H9 (cell line): Measurements from ENCODE around the gene CST6. TPM values are rescaled to one million over a fixed set of nuclear protein-coding genes. Genes with fewer than 3 reads are reported as not detected.

Source experiments
- DNase-seq: peaks from one replicate; pipeline ENCODE4 v3.0.0-alpha.2; 2017
- H2AFZ ChIP-seq: one replicate; pipeline ENCODE4 v1.6.1; 2013; ENCODE audit warnings: mild to moderate bottlenecking, low read length, control low read depth, moderate library complexity
- H2AK5ac ChIP-seq: 2 replicates; pipeline ENCODE4 v1.6.1; 2013; ENCODE audit warnings: low read length, control low read depth, mixed read lengths; ENCODE audit not compliant: insufficient read length
- H2BK120ac ChIP-seq: one replicate; pipeline ENCODE4 v1.6.1; 2013; ENCODE audit warnings: low read depth, mild to moderate bottlenecking, low read length, control low read depth, inconsistent platforms; ENCODE audit not compliant: poor library complexity, severe bottlenecking
- H2BK12ac ChIP-seq: 2 replicates; pipeline ENCODE4 v1.6.1; 2013; ENCODE audit warnings: low read length, control low read depth, mixed read lengths, low read depth; ENCODE audit not compliant: insufficient read length
- H2BK15ac ChIP-seq: 2 replicates; pipeline ENCODE4 v1.6.1; 2013; ENCODE audit warnings: low read depth, low read length, control low read depth
- H2BK20ac ChIP-seq: one replicate; pipeline ENCODE4 v1.6.1; 2013; ENCODE audit warnings: low read depth, mild to moderate bottlenecking, low read length, control low read depth, inconsistent platforms; ENCODE audit not compliant: poor library complexity, severe bottlenecking
- H2BK5ac ChIP-seq: 2 replicates; pipeline ENCODE4 v1.6.1; 2013; ENCODE audit warnings: low read length, control low read depth, mixed read lengths; ENCODE audit not compliant: insufficient read length
- H3K14ac ChIP-seq: 2 replicates; pipeline ENCODE4 v1.6.1; 2013; ENCODE audit warnings: low read length, control low read depth; ENCODE audit not compliant: insufficient read depth
- H3K18ac ChIP-seq: 2 replicates; pipeline ENCODE4 v1.6.1; 2013; ENCODE audit warnings: low read depth, mild to moderate bottlenecking, mixed read lengths, low read length, control low read depth; ENCODE audit not compliant: insufficient read length
- H3K23ac ChIP-seq: 2 replicates; pipeline ENCODE4 v1.6.1; 2013; ENCODE audit warnings: low read length, control low read depth, mixed read lengths, low read depth; ENCODE audit not compliant: insufficient read length
- H3K23me2 ChIP-seq: 2 replicates; pipeline ENCODE4 v1.6.1; 2013; ENCODE audit warnings: low read depth, mild to moderate bottlenecking, mixed read lengths, low read length, control low read depth; ENCODE audit not compliant: insufficient read length, poor library complexity, severe bottlenecking
- H3K27ac ChIP-seq: 2 replicates; pipeline ENCODE4 v1.5.1; 2013; ENCODE audit warnings: low read length, control low read depth, mixed read lengths, low read depth; ENCODE audit not compliant: insufficient read length
- H3K27me3 ChIP-seq: 2 replicates; pipeline ENCODE4 v1.6.1; 2013; ENCODE audit warnings: low read length, control low read depth, inconsistent platforms; ENCODE audit not compliant: insufficient read depth
- H3K4ac ChIP-seq: 2 replicates; pipeline ENCODE4 v1.6.1; 2013; ENCODE audit warnings: low read depth, mild to moderate bottlenecking, control low read depth, inconsistent platforms, low read length, moderate library complexity
- H3K4me1 ChIP-seq: 2 replicates; pipeline ENCODE4 v1.6.1; 2013; ENCODE audit warnings: low read length, control low read depth, inconsistent platforms; ENCODE audit not compliant: insufficient read depth
- H3K4me2 ChIP-seq: 2 replicates; pipeline ENCODE4 v1.6.1; 2013; ENCODE audit warnings: low read length, control low read depth, mixed read lengths; ENCODE audit not compliant: insufficient read length, insufficient read depth
- H3K56ac ChIP-seq: 2 replicates; pipeline ENCODE4 v1.6.1; 2013; ENCODE audit warnings: low read depth, mild to moderate bottlenecking, mixed read lengths, low read length, control low read depth; ENCODE audit not compliant: insufficient read length
- H3K79me1 ChIP-seq: 2 replicates; pipeline ENCODE4 v1.6.1; 2013; ENCODE audit warnings: low read depth, mild to moderate bottlenecking, moderate library complexity, low read length, control low read depth, inconsistent platforms; ENCODE audit not compliant: insufficient read depth, poor library complexity, severe bottlenecking
- H3K79me2 ChIP-seq: 2 replicates; pipeline ENCODE4 v1.6.1; 2013; ENCODE audit warnings: low read length, control low read depth, inconsistent platforms; ENCODE audit not compliant: insufficient read depth
- H3K9ac ChIP-seq: 2 replicates; pipeline ENCODE4 v1.6.1; 2013; ENCODE audit warnings: low read length, control low read depth, mixed read lengths; ENCODE audit not compliant: insufficient read length; ENCODE audit errors: extremely low read depth
- H3K9me3 ChIP-seq: one replicate; pipeline ENCODE4 v1.6.1; 2013; ENCODE audit warnings: low read depth, low read length, inconsistent platforms; ENCODE audit not compliant: control insufficient read depth
- H3T11ph ChIP-seq: one replicate; pipeline ENCODE4 v1.6.1; 2013; ENCODE audit warnings: mild to moderate bottlenecking, low read length, control low read depth, inconsistent platforms
- H4K20me1 ChIP-seq: one replicate; pipeline ENCODE4 v1.6.1; 2013; ENCODE audit not compliant: control insufficient read depth, insufficient read length, insufficient read depth
- H4K5ac ChIP-seq: 2 replicates; pipeline ENCODE4 v1.6.1; 2013; ENCODE audit warnings: low read depth, mild to moderate bottlenecking, mixed read lengths, low read length, control low read depth; ENCODE audit not compliant: insufficient read length
- H4K8ac ChIP-seq: replicated peaks from 2 replicates; pipeline ENCODE4 v1.6.1; 2013; ENCODE audit warnings: low read length, control low read depth, mixed read lengths, low read depth; ENCODE audit not compliant: insufficient read length
- H4K91ac ChIP-seq: 2 replicates; pipeline ENCODE4 v1.6.1; 2013; ENCODE audit warnings: low read depth, mild to moderate bottlenecking, moderate library complexity, mixed read lengths, low read length, control low read depth; ENCODE audit not compliant: insufficient read length
- H3K27ac Mint-ChIP-seq, 3 experiments: 2 replicates in 2 of 3; 3 replicates in 1 of 3; pipeline ENCODE4 v1.8.0; 2020 to 2021; ENCODE audit warnings: mixed read lengths in 3 of 3, mild to moderate bottlenecking in 1 of 3, moderate library complexity in 1 of 3
- H3K27me3 Mint-ChIP-seq: 2 replicates; pipeline ENCODE4 v1.8.0; 2021; ENCODE audit warnings: low read depth, mild to moderate bottlenecking, moderate library complexity, mixed read lengths
- H3K36me3 Mint-ChIP-seq, 3 experiments: 2 replicates in 2 of 3; 3 replicates in 1 of 3; pipeline ENCODE4 v1.8.0; 2020 to 2021; ENCODE audit warnings: low read depth in 3 of 3, mixed read lengths in 3 of 3; ENCODE audit not compliant: insufficient read depth in 1 of 3
- H3K4me1 Mint-ChIP-seq, 2 experiments: 2 replicates each; pipeline ENCODE4 v1.8.0; 2020; ENCODE audit warnings: mixed read lengths in 2 of 2
- H3K4me3 Mint-ChIP-seq, 2 experiments: 2 replicates in 1 of 2; 3 replicates in 1 of 2; pipeline ENCODE4 v1.8.0; 2020 to 2021; ENCODE audit warnings: mild to moderate bottlenecking in 2 of 2, mixed read lengths in 2 of 2, moderate library complexity in 1 of 2
- H3K9me3 Mint-ChIP-seq, 2 experiments: 2 replicates in 1 of 2; 3 replicates in 1 of 2; pipeline ENCODE4 v1.8.0; 2020; ENCODE audit warnings: mild to moderate bottlenecking in 2 of 2, mixed read lengths in 2 of 2, moderate library complexity in 1 of 2
- CTCF ChIP-seq: fragments of 200-600 bp; sonication (generic); conservative IDR thresholded peaks from 3 replicates; pipeline ENCODE4 v1.8.0; 2021; ENCODE audit warnings: antibody characterized with exemption, mild to moderate bottlenecking
- WGBS: extraction: QIAGEN DNeasy Blood & Tissue Kit; methylation state at CpG from one replicate; pipeline ENCODE4 v1.1.7; 2013; ENCODE audit warnings: missing lambda C conversion rate, low lambda C conversion rate, mixed read lengths; ENCODE audit not compliant: insufficient read length; ENCODE audit errors: extremely low coverage; 5-methylcytosine and 5-hydroxymethylcytosine counted together
- total RNA-seq: library from RNA; stranded (reverse); gene quantifications from 2 replicates; pipeline ENCODE4 v1.2.1, GENCODE V29; 2021

CST6 gene
- total RNA-seq, 1 experiment from 2014 or later: not detected

DNA sequence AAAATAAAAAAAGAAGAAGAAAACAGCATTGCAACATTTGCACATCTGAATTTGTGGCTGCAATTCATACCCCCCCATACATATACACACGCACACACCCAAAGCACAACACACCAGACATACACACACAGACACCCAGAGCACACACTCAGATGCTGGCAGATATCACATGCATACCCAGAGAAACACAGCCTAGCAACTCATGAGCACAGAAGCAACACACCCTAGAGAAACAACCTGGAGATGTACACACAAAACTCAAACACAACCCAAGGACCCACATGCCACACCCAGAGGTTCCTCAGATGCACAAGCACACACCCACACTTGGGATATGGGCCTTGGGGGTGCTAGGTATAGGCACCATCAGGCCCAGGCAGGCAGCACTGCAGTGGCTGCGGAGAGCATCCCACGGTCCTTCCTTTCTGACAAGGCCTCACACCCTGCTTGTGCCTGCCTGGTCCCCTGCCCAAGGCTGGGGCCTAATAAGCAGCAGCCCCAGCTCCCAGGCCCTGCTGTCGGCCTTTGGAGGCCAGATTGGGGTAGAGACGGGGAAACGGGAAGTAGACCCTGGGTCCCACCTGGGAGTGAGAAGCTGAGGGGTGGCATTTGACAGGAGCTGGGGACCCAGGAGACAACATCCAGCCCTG is 3.1 kb downstream of the CST6 start:
- Histone ChIP-seq H2BK15ac (no peak overlapping the region), H3K27me3 (peaks cover 4% of the 10 kb centered on the region; the same call in 1 of the 2 replicates), H4K5ac (no peak overlapping the region), H3K23ac (no peak overlapping the region), H4K91ac (no peak overlapping the region), H2BK120ac (no peak overlapping the region), H4K8ac (no peak overlapping the region), H3K4ac (no peak overlapping the region), H3K18ac (no peak overlapping the region), H3K27ac (no peak overlapping the region), H2BK20ac (no peak overlapping the region), H2BK12ac (no peak overlapping the region), H2BK5ac (no peak overlapping the region), H3K4me1 (no peaks in the 10 kb centered on the region), H3K79me2 (no peaks in the 10 kb centered on the region), H3K23me2 (peaks cover 8% of the 10 kb centered on the region), H4K20me1 (no peaks in the 10 kb centered on the region), H3K14ac (no peak overlapping the region; the same call in 1 of the 2 replicates), H3K56ac (no peak overlapping the region), H3T11ph (no peak overlapping the region), H3K9me3 (no peaks in the 10 kb centered on the region), H2AFZ (no peak overlapping the region), H2AK5ac (no peak overlapping the region), H3K79me1 (no peaks in the 10 kb centered on the region), H3K4me2 (no peak overlapping the region), H3K9ac (no peak overlapping the region)
- no CpG with 5 or more reads among the region's 6 CpGs for WGBS
- Mint-ChIP-seq H3K27me3 (no peaks in the 10 kb centered on the region; the same call in 1 of the 2 replicates), H3K4me1 (peaks cover 0 to 5% of the 10 kb centered on the region in 2 experiments; a peak in 3 of 4 replicates), H3K27ac (no peak overlapping the region; a peak in 1 of 7 replicates), H3K36me3 (no peaks in the 10 kb centered on the region), H3K9me3 (no peaks in the 10 kb centered on the region), H3K4me3 (peak overlapping the region in 1 of 2 experiments; percentile 13; a peak in 1 of 5 replicates)
- TF ChIP-seq CTCF: no peak
- no peak for DNase-seq
